ENCODE measurements around the gene ZNF394. TPM values are rescaled to one million over a fixed set of nuclear protein-coding genes. Genes with fewer than 3 reads are reported as not detected.
"Not testable (repeated sequence)": the region's sequence is repeated elsewhere in the genome, so short reads cannot be mapped to it uniquely, and the experiment has no call there.

ZNF394 gene
- total and polyA plus RNA-seq, 8 donors: 14.9 to 28.9 (median 17.5) TPM

GRCh38 chr7:99504281-99504602 is 4.2 kb upstream of the ZNF394 start:
- H3K4me3 ChIP-seq: peak overlapping the region; percentile 71 to 86
- H3K27ac ChIP-seq: peak overlapping the region; percentile 87 to 90
- intact Hi-C loops (cut with DNase I): no loop called here
- H3K9me3 ChIP-seq: no peaks in the 10 kb centered on the region
- no peaks in the 10 kb centered on the region for H3K27me3 ChIP-seq
- no peaks in the 10 kb centered on the region for H3K36me3 ChIP-seq
- ATAC-seq: no peak
- H3K4me1 ChIP-seq: peaks cover 22 to 47% of the 10 kb centered on the region in 2 donors
- DNase-seq: peak in 1 of 4 donors; percentile 98
- no peak for TF ChIP-seq CTCF (IDR thresholded peaks at IDR 0.05)

DNA sequence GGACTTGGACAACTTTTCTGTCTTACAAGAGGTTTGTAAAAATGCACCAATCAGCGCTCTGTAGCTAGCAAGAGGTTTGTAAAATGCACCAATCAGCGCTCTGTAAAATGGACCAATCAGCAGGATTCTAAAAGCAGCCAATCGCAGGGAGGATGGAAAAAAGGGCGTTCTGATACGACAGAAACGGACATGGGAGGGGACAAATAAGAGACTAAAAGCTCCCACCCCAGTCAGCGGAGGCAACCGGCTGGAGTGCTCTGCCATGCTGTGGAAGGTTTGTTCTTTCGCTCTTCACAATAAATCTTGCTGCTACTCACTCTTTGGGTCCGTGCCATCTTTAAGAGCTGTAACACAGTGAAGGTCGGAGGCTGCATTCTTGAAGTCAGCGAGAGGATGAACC is 1.2 kb upstream of the ZNF394 start:
- H3K27me3 ChIP-seq; intact Hi-C loops (cut with DNase I); DNase-seq; H3K27ac ChIP-seq; ATAC-seq; H3K9me3 ChIP-seq: not testable (repeated sequence)
- Histone ChIP-seq H3K4me1 (peaks cover 21 to 51% of the 10 kb centered on the region in 2 donors), H3K4me3 (peak overlapping the region in 1 of 2 donors; percentile 98), H3K36me3 (peaks cover 0 to 25% of the 10 kb centered on the region in 2 donors)

GRCh38 chr7:99500637-99501009 is 542 bp upstream of the ZNF394 start:
- DNase-seq (no peak), ATAC-seq (no peak)
- intact Hi-C loops (cut with DNase I): no loop called here
- peaks cover 15 to 47% of the 10 kb centered on the region in 2 donors for H3K4me1 ChIP-seq
- H3K4me3 ChIP-seq: peak overlapping the region; percentile 97 to 98
- H3K27me3 ChIP-seq: no peaks in the 10 kb centered on the region
- no peaks in the 10 kb centered on the region for H3K9me3 ChIP-seq
- peaks cover 0 to 31% of the 10 kb centered on the region in 2 donors for H3K36me3 ChIP-seq
- TF ChIP-seq CTCF (IDR thresholded peaks at IDR 0.05): no peak
- H3K27ac ChIP-seq: peak overlapping the region; percentile 97 to 99

- peak; percentile 45 for ATAC-seq
- H3K27me3 ChIP-seq: no peaks in the 10 kb centered on the region
- peak in 2 of 4 donors; percentile 1 to 6 for DNase-seq
These were observed 735 bp downstream of the ZNF394 start for GRCh38 chr7:99499371-99499720.

DNA sequence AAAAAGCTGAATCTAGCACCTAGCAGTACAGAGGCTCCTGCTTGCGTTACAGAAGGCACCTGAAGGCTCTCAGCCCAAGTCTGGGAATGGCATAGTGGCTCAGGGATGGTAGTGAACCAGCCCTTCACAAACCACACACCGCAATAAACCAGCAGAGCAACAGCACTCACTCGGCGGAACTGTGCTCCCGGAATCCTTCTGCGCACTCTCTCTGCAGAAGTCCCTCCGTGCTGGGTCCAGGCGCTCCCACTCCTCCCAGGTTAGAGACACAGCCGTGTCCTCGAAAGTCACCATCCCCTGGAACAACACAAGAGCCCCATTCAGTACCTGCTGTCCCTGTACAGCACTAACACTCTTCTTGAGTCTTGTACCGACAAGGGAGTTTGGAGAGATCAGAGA is 1.5 kb downstream of the ZNF394 start:
- intact Hi-C loops (cut with DNase I): no loop called here
- H3K27me3 ChIP-seq: no peaks in the 10 kb centered on the region
- peak overlapping the region; percentile 97 to 99 for H3K27ac ChIP-seq
- H3K36me3 ChIP-seq: peaks cover 0 to 52% of the 10 kb centered on the region in 2 donors
- peaks cover 0 to 16% of the 10 kb centered on the region in 2 donors for H3K9me3 ChIP-seq
- peaks cover 12 to 38% of the 10 kb centered on the region in 2 donors for H3K4me1 ChIP-seq
- peak overlapping the region; percentile 97 to 98 for H3K4me3 ChIP-seq
- no peak for DNase-seq
- no peak for ATAC-seq
- TF ChIP-seq CTCF (IDR thresholded peaks at IDR 0.05): no peak

More at GRCh38 chr7:99499371-99499720, 735 bp downstream of the ZNF394 start:
- intact Hi-C loops (cut with DNase I): no loop called here
- H3K36me3 ChIP-seq: peaks cover 0 to 44% of the 10 kb centered on the region in 2 donors
- H3K27ac ChIP-seq: peak overlapping the region; percentile 97 to 99
- H3K4me3 ChIP-seq: peak overlapping the region; percentile 97 to 98
- H3K9me3 ChIP-seq: peaks cover 0 to 8% of the 10 kb centered on the region in 2 donors
- no peak for TF ChIP-seq CTCF (IDR thresholded peaks at IDR 0.05)
- H3K4me1 ChIP-seq: peaks cover 12 to 45% of the 10 kb centered on the region in 2 donors

All from left lung (tissue), 10 donors.